ENCODE results near the gene DUOXA1. TPM values are rescaled to one million over a fixed set of nuclear protein-coding genes. Genes with fewer than 3 reads are reported as not detected.

Gene DUOXA1
- total and polyA plus RNA-seq, 9 of the 15 experiments (the other 6 are each of a cell fraction or from before 2014, with no cell fraction given) = 0.17 to 0.74 (median 0.24) TPM; not detected in 6

DNA sequence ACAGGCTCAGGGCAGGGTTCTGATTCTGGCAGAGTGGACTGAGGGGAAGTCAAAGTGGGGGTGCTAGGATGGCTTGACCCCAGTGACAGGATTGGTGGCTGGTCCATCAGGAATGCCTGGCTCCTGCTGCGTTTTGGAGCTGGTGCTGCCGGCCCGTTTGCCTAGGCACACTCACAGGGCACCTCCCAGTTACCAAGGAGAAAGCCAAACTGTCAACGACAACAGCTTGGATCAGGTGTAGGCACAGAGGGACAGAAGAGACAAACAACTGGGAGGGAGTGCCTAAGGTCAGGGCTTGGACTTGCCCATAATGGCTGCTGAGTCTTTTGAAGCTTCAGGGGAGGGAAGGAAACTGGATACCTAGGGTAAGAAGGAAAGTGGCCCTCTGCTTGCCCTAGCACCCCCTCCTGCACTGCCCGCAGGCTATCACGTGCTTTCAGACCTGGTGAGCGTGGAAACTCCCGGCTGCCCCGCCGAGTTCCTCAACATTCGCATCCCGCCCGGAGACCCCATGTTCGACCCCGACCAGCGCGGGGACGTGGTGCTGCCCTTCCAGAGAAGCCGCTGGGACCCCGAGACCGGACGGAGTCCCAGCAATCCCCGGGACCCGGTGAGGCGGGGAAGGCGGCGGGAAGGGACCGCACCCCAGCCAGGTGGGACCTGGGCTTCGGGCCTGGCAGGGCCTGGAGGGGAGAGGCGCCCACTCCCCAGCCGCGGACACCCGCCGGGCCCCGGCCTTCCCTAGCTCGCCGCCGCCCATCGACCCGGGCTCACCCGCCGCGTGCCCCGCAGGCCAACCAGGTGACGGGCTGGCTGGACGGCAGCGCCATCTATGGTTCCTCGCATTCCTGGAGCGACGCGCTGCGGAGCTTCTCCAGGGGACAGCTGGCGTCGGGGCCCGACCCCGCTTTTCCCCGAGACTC, 5.3 kb upstream of the DUOXA1 start:
- peaks cover 0 to 7% of the 10 kb centered on the region in 2 experiments; a peak in 2 of 5 replicates for H3K4me1 ChIP-seq (replicated peaks in 1 of 2; ENCODE audit: control insufficient read depth in 2 of 2, insufficient read depth in 2 of 2, low read length in 2 of 2)
- ChIA-PET CTCF (ENCODE audit: low intra/inter-chr PET ratio) (no interaction called here), POLR2A (interaction anchor here (1.2 kb wide), 1 partner anchor 12 kb away, joined by 3 read pairs; no protein-coding TSS in a partner anchor)
- no peaks in the 10 kb centered on the region for H3K36me3 ChIP-seq (ENCODE audit: control insufficient read depth, insufficient read depth, low read length)
- H3K27me3 ChIP-seq (ENCODE audit: control insufficient read depth in 2 of 2, insufficient read depth in 2 of 2, low read length in 2 of 2) = peaks cover 19 to 33% of the 10 kb centered on the region in 2 experiments; a peak in 4 of 5 replicates
- no peak for ATAC-seq
- no peaks in the 10 kb centered on the region for H3K9me3 ChIP-seq (replicated peaks; ENCODE audit: control insufficient read depth, insufficient read depth, low read depth, low read length)
- in situ Hi-C loops (cut with MboI) (no loop called here), intact Hi-C loops (cut with micrococcal nuclease) (no loop called here)
- no peak overlapping the region for H3K4me2 ChIP-seq (ENCODE audit: insufficient read depth, low read length)
- H4K20me1 ChIP-seq (replicated peaks; ENCODE audit: control insufficient read depth, insufficient read depth, low read length) = no peaks in the 10 kb centered on the region
- no peaks in the 10 kb centered on the region for H3K79me2 ChIP-seq (ENCODE audit: control insufficient read depth, insufficient read depth, low read length)
- no peak overlapping the region for H3K4me3 ChIP-seq
- H2AFZ ChIP-seq (ENCODE audit: low read depth, low read length) = no peak overlapping the region
- H3K27ac ChIP-seq (ENCODE audit: extremely low read depth, low read depth, low read length) = no peak overlapping the region
- TF ChIP-seq ZNF740 (CRISPR knock-in tag; IDR thresholded peaks at IDR 0.05) = no peak
- TF ChIP-seq ZNF740 (tag; IDR thresholded peaks at IDR 0.05) = no peak
- TF ChIP-seq ATF2 (CRISPR knock-in tag; IDR thresholded peaks at IDR 0.05) = no peak
- TF ChIP-seq DACH1 (IDR thresholded peaks at IDR 0.05; ENCODE audit: partially characterized antibody) = no peak
- TF ChIP-seq POLR2A (conservative IDR thresholded peaks at IDR 0.05) = no peak
- no peak for TF ChIP-seq TCF3 (CRISPR knock-in tag; IDR thresholded peaks at IDR 0.05)
- no peak for TF ChIP-seq HCFC1 (IDR thresholded peaks at IDR 0.05; ENCODE audit: low read depth, low read length)
- no peak for FAIRE-seq
- 51% methylated on average over 19 of the region's 57 CpGs for WGBS (ENCODE audit: insufficient coverage, low coverage, missing lambda C conversion rate)
- no peak overlapping the region for H3K9ac ChIP-seq (ENCODE audit: insufficient read depth in 1 of 2, low read depth in 2 of 2, low read length in 2 of 2)
- H3K9me1 ChIP-seq (ENCODE audit: control insufficient read depth, insufficient read depth, low read length) = no peaks in the 10 kb centered on the region
- no peak for DNase-seq (ENCODE audit: extremely low read depth in 1 of 4, low spot score in 3 of 4)
- BruUV-seq (replicated peaks) = no TSS peak
